Stimulated activated CD4-positive, alpha-beta T cell treated with anti-CD3 and anti-CD28 coated beads, TNF-alpha, amount 100 ng/mL, for 48 hours (primary cell): Measurements from ENCODE around the gene UVSSA.
"Not testable (repeated sequence)": the region's sequence is repeated elsewhere in the genome, so short reads cannot be mapped to it uniquely, and the experiment has no call there.

Experiments
- DNase-seq, 3 donors: peaks; one replicate each; pipeline ENCODE4 v3.0.0-alpha.2; 2020; ENCODE audit warnings: low read depth in 3 of 3

UVSSA gene

DNA sequence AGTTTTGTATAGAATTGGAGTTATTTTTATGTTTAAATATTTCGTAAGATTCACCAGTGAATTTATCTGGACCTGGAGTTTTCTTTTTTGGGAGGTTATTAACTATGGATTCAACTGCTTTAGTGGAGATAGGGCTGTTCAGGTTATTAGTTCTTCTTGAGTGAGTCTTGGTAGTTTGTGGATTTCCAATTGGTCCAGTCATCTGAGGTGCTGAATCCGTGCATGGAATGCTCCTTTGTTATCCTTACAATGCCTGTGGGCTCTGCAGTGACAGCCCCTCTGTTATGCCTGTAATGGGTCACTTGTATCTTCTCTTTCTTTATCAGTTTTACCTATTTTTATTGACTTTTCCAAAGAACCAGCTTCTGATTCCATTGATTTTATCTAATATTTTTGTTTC, 74.6 kb downstream of the UVSSA start:
- no peak for DNase-seq

DNA sequence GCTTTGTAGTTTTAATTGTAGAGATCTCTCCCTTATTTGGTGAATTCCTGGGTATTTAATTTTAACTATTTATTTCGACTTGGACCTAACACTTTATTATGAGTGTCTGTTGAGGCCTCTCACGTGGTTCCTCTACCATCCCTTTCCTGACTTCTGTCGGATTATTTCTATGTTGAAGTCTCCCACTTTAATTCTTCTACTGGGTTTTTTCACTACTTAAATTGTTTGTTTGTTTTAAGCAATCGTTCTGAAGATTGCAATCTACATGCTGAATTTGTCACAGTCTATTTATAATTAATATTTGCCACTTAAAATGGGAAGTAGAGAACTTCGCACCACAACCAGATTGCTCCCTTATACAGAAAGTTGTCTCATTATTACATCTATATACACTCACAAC, 80.0 kb downstream of the UVSSA start:
- no peak for DNase-seq

DNA sequence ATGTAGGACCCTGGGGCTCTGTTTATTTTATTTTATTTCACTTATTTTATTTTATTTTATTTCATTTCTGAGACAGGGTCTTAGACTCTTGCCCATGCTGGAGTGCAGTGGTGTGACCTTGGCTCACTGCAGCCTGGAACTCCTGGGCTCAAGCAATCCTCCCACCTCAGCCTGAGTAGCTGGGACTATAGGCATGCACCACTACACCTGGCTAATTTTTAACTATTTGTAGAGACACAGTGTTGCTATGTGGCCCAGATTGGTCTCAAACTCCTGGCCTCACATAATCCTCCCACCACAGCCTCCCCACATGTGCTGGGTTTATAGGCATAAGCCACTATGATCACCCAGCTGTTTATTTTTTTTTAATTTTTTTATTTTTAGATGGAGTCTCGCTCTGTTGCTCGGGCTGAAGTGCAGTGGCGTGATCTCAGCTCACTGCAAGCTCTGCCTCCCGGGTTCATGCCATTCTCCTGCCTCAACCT, 96.7 kb downstream of the UVSSA start:
- DNase-seq: not testable (repeated sequence)
